Measurements from ENCODE around the gene TTLL9.

TTLL9 gene

DNA sequence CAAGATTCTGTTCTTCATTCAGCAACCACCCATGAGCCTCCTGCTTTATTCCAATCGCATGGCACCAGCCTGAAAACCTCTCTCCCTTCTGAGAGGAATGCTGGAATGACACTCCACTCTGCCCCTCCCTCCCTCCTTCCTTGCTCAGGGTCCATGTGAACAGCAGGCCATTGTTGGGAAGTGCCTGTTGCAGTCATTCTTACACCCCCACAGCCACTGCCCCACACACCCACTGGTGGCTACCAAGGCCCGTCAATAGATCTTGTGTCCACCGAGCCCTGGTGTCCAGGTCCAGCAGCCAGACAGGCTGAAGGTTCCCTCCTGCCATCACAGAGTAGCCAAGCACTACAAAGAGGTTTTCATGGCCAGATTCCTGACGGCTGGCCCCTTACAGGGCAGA, 74.9 kb downstream of the TTLL9 start:
- no peak for DNase-seq (ENCODE audit: low read depth in 2 of 2)

DNA sequence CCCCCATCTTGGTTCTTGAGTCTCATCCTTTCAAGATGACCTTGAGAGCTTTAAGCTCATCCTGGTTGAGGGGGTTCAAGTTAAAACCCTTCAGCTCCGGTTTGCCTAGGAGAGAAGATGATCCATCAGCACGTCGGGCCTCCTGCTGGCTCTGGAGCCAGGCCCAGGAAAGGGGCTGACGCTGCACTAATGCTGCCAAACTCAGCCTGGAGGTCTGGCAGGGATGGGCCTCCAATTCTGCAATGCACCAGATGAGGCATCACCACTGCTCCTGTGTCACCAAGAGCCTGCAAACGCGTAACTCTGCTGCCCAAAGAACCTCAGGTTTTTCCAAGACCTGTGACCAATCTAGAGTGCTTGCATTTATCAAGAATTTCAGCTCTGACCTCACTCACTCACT, 75.4 kb downstream of the TTLL9 start:
- DNase-seq (ENCODE audit: low read depth in 2 of 2) = no peak

DNA sequence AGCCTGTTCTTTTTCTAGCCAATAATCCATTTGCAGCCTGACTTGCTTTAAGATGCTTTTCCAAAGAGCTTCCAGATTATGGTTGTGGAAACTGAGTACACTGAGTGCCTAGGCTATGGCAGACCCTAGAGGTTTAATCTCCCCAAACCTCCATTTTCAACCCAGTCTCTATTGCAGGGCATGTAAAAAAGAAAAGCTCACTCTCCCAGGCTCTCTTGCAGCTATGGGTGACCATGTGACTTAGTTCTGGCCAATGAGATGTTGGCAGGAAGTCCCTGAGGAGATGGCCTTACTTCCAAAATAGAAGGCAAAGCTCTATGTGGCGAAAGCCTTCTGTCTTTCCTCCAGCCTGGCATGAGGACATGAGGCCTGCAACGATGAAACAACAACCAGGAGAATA, 77.6 kb downstream of the TTLL9 start:
- DNase-seq (ENCODE audit: low read depth in 2 of 2) = no peak

DNA sequence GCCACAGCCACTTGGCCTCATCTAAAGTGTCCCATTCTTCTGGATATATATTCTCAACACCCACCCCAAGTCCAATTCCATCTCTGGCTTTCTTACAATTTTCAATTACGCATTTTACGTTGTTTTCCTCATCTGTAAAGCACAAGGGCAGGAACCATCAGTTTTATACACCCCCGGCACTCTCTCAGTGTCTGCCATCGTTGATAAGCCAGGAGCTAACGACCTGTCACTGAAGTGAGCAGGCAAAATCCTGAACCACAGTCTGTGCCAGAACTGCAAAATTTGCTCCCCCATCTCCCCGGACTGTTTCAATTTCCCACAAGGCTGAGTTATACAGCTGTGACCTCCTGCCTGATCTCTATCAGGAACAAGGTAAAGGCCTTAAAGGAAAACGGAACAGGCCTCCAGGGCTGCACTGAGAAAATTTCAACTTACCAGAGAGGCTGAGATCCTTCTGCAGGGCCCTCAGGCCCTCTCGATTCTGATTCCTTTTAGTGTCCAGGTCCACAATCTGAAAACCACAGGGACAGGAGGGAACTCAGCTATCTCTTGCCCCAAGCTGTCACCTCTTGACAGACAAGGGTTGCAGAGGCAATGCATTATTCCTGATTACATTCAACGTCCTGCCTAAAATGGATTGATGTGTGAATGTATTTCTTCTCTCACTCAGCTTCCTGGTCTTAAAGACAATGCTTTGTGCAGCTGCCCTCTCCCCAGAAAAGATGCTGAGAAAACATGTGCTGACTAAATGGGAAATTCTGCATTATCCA, 79.6 kb downstream of the TTLL9 start:
- no peak for DNase-seq (ENCODE audit: low read depth in 2 of 2)

DNA sequence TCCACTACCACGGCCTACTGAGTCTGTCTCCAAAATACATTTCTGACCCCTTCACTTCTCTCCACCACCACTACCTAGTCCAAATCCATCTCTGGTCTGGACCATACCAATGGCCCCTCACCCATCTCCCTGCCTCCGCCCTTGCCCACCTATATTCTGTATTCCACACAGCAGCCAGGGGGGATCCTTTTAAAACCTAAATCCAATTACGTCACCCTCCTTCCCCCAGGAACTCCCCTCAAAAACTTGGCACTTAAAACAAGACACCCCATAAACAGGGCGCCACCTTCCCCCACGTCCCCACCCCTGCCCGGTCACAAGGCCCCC, 80.7 kb downstream of the TTLL9 start:
- no peak for DNase-seq (ENCODE audit: low read depth in 2 of 2)

DNA sequence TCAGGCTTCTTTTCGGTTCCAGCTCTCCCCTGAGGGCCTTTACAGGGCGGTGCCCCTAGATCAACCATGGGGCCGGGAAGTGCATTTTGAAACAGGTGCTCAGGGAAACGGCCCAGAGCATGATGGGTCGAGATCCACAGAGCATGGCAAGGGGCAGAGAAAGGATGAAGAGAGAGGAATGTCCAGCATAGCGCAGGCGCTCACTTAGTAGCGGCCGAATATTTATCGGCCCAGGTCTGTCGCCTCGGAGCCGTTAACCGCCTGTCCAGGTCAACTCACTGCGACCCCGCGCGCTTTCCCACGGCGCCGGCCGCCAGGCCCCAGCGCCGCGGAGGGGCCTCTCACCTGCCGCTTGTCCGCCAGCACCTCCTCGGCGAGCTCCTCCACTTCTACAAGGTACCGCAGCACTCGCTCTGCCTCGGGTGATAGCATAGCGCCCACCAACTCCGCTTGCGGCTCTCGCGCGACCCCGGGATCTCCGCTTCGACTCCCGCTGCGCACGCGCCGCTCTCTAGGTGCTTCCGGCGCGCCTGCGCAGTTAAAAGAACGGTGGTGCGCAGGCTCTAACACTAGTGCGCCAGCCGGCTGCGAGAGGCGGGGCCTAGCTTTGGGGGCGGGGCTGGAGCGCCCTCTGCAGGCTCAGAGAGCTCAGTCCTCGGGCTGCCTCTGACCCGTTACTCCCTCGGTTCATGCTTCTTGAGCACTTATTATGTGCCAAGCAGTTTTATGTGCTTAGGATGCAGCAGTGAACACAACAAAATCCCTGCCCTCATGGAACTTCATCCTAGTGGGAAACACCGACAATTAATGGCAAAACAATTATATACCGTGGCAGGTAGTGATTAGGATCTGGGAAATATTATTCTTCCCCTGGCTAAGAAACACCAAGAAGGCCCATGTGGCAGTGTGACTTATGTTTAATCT, 81.4 kb downstream of the TTLL9 start, which contains the start of gene PDRG1:
TSS of gene PDRG1 (minus strand) at position 517 of the 924 bp plus-strand sequence. CDS start at position 432, 85 bp downstream.
- DNase-seq (ENCODE audit: low read depth in 2 of 2) = peak; percentile 95

DNA sequence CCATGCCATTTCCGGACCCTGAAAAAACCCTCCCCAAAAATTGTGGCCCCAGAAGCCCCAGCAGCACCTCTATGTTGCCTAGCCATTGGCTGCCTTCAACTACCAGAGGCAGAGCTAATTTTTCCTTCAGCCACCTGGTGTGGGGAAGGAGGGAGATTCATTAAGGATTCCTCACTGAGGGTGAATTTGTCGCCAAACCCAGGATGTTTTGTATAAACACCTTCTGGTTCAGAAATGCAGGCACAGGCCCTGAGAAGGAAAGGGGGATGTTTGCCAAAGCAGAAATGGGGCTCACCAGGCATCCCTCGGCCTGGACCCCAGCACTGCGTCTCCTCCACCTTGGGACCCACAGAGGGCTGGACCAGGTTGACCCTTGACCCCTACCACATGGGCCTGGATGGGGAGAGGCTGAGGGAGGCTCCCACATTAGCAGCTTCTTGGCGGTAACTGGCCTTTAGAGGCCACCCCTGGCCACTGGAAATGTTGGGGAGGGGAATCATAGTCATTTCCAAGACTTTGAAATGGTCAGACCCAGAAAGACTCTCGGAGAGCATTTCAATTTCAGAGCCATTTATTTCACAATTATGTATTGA, 83.2 kb downstream of the TTLL9 start:
- DNase-seq (ENCODE audit: low read depth in 2 of 2) = no peak

DNA sequence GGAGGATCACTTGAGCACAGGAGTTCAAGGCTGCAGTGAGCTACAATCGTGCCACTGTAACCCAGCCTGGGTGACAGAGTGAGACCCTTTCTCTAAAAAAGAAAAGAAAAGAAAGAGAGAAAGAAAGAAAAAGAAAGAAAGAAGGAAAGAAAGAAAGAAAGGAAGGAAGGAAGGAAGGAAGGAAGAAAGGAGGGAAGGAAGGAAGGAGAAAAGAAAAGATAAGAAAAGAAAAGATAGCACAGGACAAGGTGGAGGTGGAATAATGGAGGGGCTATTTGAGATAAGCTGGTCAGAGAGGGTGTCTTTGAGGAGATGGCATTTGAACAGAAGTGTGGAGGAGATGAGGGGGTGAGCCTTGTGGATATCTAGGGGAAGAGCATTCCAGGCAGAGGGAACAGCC, 84.1 kb downstream of the TTLL9 start:
- no peak for DNase-seq (ENCODE audit: low read depth in 2 of 2)

DNA sequence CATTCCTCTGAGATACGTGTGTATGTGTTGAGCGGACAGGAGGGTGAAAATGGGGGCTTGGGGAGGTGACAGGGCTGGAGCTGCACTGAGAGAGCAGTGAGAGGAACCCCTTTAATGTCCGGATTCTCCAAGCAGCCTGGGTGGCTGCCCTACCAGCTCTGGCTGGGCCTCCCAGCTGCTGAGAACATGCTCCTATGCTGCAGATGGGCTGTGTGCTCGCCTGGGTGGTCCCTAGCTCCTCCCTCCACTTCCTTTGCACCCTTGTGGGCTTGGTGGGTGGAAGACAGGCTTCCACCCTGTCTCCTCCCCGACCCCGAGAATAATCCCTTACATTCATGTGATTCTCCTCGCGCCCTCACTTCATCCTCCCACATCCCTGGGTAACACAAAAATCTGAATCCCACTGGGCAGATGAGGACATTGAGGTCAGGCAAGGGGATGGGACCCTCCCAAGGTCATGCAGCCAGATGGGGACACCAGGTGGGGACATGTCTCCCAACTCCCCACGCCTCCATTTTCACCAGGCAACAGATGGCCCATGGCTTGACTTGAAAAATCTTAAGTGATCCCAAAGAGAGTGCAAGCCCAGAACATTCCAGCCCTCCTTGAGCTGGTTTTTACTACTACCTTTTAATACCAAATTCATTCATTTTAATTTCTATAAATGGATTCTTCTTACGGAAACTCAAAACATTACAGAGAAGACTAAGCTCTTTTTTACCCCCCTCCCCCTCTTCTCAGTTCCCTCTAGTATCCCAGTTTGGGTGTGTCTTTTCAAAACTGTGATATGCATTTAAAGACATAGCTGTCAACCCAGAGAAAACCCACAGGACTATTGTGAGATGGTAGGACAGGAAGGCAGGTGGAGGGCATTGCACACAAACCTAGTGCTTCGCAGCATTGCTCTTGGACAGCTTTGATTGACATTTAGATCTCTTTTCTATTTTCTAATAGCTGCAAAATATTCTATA, 86.4 kb downstream of the TTLL9 start:
- DNase-seq (ENCODE audit: low read depth in 2 of 2) = no peak

DNA sequence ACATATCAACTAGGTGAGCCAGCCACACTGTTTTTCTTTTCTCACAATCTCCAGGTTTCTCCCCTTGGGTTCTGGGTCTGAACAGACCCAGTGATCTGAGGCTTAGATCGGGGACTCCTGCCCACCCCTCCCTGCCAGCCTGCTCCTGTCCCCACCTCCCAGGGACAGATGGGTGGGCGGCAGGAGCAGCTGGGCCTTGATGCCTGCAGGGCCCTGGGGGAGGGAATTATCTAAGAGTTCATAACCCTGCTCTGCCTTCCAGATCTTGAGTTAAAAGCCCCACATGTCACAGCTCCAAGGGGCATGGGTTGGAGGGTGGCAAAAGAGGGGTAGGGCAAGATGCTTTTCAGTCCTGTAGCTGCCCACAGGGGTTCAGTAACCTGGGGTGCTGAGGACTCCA, 92.3 kb downstream of the TTLL9 start:
- no peak for DNase-seq (ENCODE audit: low read depth in 2 of 2)

DNA sequence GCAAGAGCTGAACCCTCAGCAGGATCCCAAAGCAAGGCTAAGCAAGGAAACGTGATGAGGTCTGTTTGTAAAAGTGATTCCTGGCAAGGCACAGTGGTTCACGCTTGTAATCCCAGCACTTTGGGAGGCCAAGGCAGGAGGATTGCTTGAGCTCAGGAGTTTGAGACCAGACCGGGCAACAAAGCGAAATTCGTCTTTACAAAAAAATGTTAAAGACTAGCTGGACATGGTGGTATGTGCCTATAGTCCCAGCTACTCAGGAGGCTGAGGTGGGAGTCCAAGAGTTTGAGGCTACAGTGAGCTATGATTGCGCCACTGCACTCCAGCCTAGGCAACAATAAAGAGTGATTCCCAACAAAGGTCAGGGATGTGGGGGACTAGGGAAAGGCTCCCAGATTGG, 93.5 kb downstream of the TTLL9 start:
- no peak for DNase-seq (ENCODE audit: low read depth in 2 of 2)

DNA sequence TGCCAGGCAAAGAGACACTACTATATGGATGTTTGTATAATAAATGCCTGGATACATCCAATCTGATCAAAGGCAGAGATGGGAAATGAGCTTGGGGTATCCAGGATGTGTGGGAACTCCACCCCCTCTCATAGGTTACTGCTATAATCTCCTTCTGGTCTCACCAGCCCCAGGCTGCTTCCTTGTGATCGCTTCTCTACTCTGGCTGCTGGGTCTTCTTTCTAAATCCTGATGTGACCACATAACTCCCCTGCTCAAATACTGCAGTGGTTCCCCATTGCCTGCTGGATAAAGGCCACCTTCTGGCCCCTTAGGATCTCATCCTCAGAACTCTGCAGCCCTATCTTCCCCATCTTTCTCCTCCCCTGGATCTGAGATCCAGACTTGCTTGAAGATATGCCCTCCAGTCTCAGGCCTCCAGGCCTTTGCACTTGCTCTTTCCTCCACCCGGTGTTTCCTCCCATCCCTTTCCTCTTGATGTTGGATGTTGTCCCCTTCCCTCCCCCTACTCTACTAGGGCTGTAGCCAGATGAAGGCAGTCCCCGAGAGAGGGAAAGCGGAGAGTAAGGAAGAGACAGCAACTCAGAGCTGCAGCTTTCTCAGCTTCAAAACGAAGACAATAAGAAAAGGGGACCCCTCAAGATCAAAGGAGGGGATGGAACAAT, 96.7 kb downstream of the TTLL9 start:
- no peak for DNase-seq (ENCODE audit: low read depth in 2 of 2)

DNA sequence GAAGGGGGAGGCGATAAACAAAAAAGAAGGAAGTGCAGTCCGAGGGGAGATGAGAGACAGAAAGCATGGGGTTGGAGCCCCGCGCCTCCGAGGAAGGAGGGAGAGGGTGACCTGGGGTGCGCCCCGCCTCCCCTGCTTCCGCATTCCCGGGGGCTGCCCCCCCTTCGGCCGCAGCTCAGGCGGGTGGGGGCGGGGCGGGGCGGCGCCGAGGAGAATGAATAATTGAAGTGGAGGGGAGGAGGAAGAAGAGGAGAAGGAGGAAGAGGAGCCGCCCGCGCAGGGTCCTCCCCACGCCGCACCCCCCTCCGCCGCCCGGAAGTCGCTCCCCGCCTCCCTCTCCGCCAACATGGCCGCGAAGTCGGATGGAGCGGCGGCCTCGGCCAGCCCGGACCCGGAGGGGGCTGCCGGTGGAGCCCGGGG, 97.4 kb downstream of the TTLL9 start, which contains the start of gene XKR7:
TSS of gene XKR7 (plus strand) at position 322 of the 420 bp plus-strand sequence. CDS start at position 347, 25 bp downstream.
- peak in 1 of 2 donors; percentile 4 for DNase-seq (ENCODE audit: low read depth in 2 of 2)

DNA sequence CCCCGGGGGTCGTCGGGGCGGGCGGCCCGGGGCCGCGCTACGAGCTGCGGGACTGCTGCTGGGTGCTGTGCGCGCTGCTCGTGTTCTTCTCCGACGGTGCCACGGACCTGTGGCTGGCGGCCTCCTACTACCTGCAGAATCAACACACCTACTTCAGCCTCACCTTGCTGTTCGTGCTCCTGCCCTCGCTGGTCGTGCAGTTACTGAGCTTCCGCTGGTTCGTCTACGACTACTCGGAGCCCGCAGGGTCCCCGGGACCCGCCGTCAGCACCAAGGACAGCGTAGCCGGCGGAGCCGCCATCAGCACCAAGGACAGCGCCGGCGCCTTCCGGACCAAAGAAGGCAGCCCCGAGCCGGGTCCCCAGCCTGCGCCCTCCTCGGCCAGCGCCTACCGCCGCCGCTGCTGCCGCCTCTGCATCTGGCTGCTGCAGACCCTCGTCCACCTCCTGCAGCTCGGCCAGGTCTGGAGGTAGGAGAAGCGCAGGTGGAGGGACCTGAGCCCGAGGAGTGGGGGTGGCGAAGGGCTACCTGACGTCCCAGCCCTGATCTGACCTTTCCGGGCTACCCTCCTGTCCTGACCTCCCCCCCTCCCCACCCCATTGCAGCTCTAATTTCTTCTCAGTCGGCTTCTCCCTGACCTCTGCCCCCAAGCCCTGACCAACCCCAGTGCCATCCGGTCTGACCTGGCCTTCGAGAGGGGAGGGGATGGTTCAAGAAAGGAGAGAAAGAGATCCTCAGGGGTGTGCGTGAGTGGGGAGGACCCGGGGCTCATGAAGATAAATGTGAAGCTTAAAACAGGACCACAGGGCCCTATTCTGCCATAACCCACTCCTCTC, 98.1 kb downstream of the TTLL9 start:
- DNase-seq (ENCODE audit: low read depth in 2 of 2) = peak; percentile 57 to 75

DNA sequence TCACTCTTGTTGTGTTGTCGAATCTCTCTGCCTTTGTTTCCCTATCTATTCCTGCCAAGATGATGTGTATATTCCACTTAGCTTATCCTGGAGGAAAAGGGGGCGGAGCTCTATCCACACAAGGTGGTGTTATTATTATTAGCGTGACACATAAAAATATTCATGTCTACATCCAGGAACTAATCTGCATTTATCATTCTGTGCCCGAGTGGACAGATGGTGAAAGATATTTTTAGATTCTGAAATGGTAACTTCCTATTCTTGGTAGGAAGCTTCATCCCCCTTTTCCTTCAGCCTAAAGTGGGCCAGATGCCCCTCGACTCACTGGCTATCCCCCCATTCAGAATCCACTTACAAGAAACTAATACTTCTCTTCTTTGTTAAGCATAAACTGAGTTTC, 99.6 kb downstream of the TTLL9 start:
- no peak for DNase-seq (ENCODE audit: low read depth in 2 of 2)

DNA sequence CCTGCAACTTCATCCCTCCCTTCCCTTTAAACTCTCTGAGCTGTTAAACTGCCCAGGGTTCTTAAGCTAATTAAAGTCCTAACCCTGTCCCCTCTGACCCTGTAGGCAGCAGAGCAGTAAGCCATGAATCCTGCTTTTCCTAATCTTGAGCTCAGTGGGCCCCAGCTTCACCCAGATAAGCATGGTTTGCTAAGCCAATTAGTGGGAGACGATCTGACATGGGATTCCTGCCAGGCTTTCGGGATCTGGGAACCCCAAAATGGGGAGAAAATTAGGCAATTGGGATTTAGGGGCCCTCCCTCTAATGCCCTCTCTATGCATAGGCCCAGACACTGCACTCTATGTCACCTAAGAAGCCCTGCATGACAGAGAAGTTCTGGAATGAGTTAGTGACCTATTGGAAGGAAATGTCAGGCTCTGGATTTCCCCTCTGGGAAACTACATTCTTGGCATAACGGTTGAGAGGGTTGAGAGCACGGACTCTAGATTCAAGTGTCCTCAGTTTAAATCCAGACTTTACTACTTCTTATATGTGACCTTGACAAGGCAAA, 102.1 kb downstream of the TTLL9 start:
- no peak for DNase-seq (ENCODE audit: low read depth in 2 of 2)

DNA sequence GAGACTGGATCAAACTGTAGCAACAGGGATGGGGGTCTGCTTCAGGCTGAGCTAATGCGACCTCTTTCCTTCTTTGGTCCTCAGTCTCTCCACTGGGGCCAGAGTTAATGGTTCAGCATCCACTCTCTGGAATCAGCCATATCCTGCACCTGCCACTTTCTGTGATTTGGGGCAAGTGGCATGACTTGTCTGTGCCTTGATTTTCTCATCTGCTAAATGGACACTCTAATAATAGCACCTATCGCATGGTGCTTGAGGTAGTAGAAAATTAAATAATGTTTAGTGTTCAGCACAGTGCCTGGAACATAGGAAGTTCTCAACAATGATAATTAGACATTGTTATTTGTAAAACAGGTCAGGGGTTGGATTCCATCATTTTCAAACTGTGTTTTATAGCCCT, 103.9 kb downstream of the TTLL9 start:
- no peak for DNase-seq (ENCODE audit: low read depth in 2 of 2)

DNA sequence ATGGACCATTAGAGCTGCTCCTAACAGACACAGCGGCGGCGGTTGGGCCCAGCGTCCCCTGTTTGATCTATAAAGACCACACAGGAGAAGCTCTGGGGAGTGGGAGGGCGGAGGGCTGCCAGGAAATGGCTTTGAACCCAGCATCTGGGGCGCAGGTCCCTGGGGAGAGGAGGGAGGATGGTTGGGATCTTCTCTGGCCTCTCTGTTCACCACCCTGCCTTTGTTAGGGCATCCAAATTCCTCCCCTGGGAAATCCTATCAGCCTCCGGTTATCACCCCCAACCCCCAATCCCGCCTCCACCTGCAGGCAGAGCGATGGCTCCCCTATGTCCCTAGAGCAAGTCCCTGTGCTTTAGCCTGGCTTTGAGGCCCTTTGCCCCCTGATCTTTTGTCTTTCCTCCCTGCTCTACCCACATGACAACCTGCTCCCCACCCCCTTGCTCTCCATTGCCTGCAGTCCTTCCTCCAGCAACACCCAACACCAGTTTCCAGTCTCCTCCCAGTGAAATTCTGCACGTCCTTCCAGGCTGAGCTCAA, 104.6 kb downstream of the TTLL9 start:
- no peak for DNase-seq (ENCODE audit: low read depth in 2 of 2)

DNA sequence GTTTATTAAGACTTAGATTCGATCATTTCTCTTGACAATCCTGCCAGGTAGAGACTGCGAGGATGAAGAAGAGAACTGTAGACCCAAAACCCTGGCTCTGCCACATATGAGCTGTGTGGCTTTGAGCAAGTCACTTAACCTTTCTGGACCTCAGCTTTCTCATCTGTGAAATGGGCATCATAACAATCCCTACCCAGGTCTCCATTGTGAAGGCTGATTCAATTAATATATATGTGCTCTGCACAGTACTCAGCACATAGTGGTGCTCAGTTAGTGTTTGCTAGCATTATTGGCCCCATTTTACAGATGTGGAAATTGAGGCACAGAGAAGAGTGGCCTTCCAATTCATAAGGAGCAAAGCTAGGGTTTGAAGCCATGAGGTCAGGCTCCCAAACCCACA, 105.4 kb downstream of the TTLL9 start:
- DNase-seq (ENCODE audit: low read depth in 2 of 2) = no peak
